Cardiac muscle cell (in vitro differentiated cells and primary cell): ENCODE data around the gene LIPC. TPM values are rescaled to one million over a fixed set of nuclear protein-coding genes. Genes with fewer than 3 reads are reported as not detected.
A peak's percentile ranks its signal among the peaks of the same experiment; 100 is the strongest.

Source experiments
- DNase-seq, 2 donors: peaks; one replicate each; pipeline versions ENCODE4 v3.0.0 to v3.0.0-alpha.2; 2010 to 2017; ENCODE audit warnings: low read depth in 1 of 2, low spot score in 1 of 2
- H3K27ac ChIP-seq: fragments of 200-600 bp; sonication (generic); 2 replicates; pipeline ENCODE4 v1.5.1; 2016
- H3K27me3 ChIP-seq: fragments of 200-600 bp; sonication (generic); 2 replicates; pipeline ENCODE4 v1.6.0; 2016; ENCODE audit warnings: control low read depth
- H3K36me3 ChIP-seq: fragments of 200-600 bp; sonication (generic); 2 replicates; pipeline ENCODE4 v1.5.1; 2016; ENCODE audit warnings: control low read depth
- H3K4me1 ChIP-seq: fragments of 200-600 bp; sonication (generic); 2 replicates; pipeline ENCODE4 v1.8.1; 2017; ENCODE audit warnings: low read depth, mild to moderate bottlenecking, mixed run types
- H3K4me3 ChIP-seq: fragments of 200-600 bp; sonication (generic); 2 replicates; pipeline ENCODE4 v1.5.1; 2016; ENCODE audit warnings: mild to moderate bottlenecking
- H3K9me3 ChIP-seq: fragments of 200-600 bp; sonication (generic); 2 replicates; pipeline ENCODE4 v1.5.1; 2017; ENCODE audit warnings: low read depth, mild to moderate bottlenecking, control low read depth
- CTCF ChIP-seq: IDR thresholded peaks from 2 replicates; pipeline ENCODE4 v1.5.1; 2012; ENCODE audit warnings: low read depth, mild to moderate bottlenecking, low read length
- polyA plus RNA-seq: library from polyadenylated mRNA; unstranded; fragments of >200 nt; fragmentation: Nextera tagmentation; extraction: Ambion mirVana; gene quantifications from 2 replicates; pipeline ENCODE4 v1.2.1, GENCODE V29; 2016
- total RNA-seq: library from RNA; depleted of rRNA; stranded (reverse); fragments of >200 nt; gene quantifications from 2 replicates; pipeline ENCODE4 v1.2.3, GENCODE V29; 2016

Gene LIPC
- total and polyA plus RNA-seq, 2 experiments from 2014 or later: not detected

GRCh38 chr15:58433597-58434333 lies 2.0 kb downstream of the LIPC start:
- no peak overlapping the region for H3K4me3 ChIP-seq
- no peak for TF ChIP-seq CTCF
- H3K9me3 ChIP-seq: no peaks in the 10 kb centered on the region
- no peaks in the 10 kb centered on the region for H3K27me3 ChIP-seq
- no peaks in the 10 kb centered on the region for H3K4me1 ChIP-seq
- no peak overlapping the region for H3K27ac ChIP-seq
- DNase-seq: peak in 1 of 2 donors; percentile 78
- H3K36me3 ChIP-seq: no peaks in the 10 kb centered on the region

- TF ChIP-seq CTCF: no peak
- Histone ChIP-seq H3K4me3 (no peak overlapping the region), H3K27me3 (no peaks in the 10 kb centered on the region), H3K27ac (no peak overlapping the region), H3K36me3 (no peaks in the 10 kb centered on the region), H3K9me3 (no peaks in the 10 kb centered on the region), H3K4me1 (no peaks in the 10 kb centered on the region)
- peak in 1 of 2 donors; percentile 53 for DNase-seq
Measured at GRCh38 chr15:58434334-58434875, 2.6 kb downstream of the LIPC start.

GRCh38 chr15:58436552-58436951 lies 4.8 kb downstream of the LIPC start:
- no peak for TF ChIP-seq CTCF
- no peaks in the 10 kb centered on the region for H3K36me3 ChIP-seq
- peaks cover 10% of the 10 kb centered on the region for H3K4me1 ChIP-seq

DNA sequence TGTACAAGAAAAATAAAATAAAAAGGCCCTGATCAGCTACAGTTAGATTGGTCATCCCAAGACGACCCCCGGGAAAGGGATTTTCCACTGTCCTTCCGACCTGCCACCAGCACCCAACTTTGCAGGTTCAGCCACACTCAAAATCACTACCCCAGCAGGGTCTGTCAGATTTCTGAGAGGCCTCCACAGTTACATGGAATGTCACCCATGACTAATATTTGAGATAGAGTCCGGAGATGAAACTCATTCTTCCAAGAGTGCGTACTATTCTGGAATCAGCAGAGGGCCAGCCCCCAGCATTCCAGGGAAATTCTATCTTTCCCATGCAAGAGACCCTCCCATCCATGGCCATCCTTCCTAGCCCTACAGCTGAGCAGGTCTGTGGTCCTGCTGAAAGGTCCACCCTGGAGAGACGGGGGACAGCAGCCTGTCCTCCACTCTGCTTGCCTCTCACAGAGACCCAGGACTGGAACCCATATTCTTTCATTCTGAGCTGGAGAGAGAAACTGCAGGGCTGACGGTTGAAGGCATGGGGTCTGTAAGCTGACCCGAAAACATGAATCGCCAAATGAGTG lies 5.8 kb downstream of the LIPC start:
- no peak for TF ChIP-seq CTCF
- Histone ChIP-seq H3K4me1 (peaks cover 10% of the 10 kb centered on the region), H3K4me3 (no peak overlapping the region), H3K27ac (no peak overlapping the region), H3K27me3 (no peaks in the 10 kb centered on the region), H3K9me3 (no peaks in the 10 kb centered on the region), H3K36me3 (no peaks in the 10 kb centered on the region)
- DNase-seq: peak in 1 of 2 donors; percentile 29

More at GRCh38 chr15:58436552-58436951, 4.8 kb downstream of the LIPC start:
- Histone ChIP-seq H3K9me3 (no peaks in the 10 kb centered on the region), H3K27me3 (no peaks in the 10 kb centered on the region), H3K4me3 (no peak overlapping the region), H3K27ac (no peak overlapping the region)
- DNase-seq: no peak

DNA sequence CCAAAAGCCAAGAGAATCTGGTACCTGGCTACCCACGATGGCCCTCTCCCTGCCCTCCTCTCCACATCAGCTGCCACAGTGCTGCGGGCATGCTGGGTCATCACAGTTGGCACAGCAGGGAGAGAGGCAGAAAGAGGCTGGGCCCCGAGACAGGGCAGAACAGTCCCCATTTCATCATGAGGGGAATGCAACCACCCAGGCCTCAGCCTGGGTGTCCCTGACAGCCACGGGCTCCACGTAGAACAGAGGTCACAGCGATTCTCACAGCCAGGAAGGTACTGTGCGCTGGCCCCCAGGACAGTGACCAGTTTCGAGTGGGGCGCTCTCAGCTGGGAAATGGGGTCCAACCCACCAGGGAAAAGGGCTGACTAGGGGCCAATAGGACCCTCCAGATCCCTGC lies 6.3 kb downstream of the LIPC start:
- DNase-seq: no peak
- H3K27me3 ChIP-seq: no peaks in the 10 kb centered on the region
- no peak overlapping the region for H3K27ac ChIP-seq
- TF ChIP-seq CTCF: no peak
- no peaks in the 10 kb centered on the region for H3K36me3 ChIP-seq
- no peak overlapping the region for H3K4me3 ChIP-seq
- peaks cover 10% of the 10 kb centered on the region for H3K4me1 ChIP-seq
- no peaks in the 10 kb centered on the region for H3K9me3 ChIP-seq
